CD4-positive, alpha-beta T cell treated with Interleukin-1 beta for 1 hour (primary cell): ENCODE results near the gene USP47.
A peak's percentile ranks its signal among the peaks of the same experiment; 100 is the strongest.

Experiments used
- DNase-seq, 2 donors: peaks; one replicate each; pipeline ENCODE4 v3.0.0-alpha.2; 2020 to 2022

The USP47 gene

GRCh38 chr11:11836676-11837231 is 5.0 kb upstream of the USP47 start:
- no peak for DNase-seq

- DNase-seq: no peak
Observed at GRCh38 chr11:11839718-11840117, 2.1 kb upstream of the USP47 start.

GRCh38 chr11:11841116-11841722 is 553 bp upstream of the USP47 start:
- peak in 1 of 2 donors; percentile 28 for DNase-seq

- peak; percentile 62 to 73 for DNase-seq
Observed at GRCh38 chr11:11842421-11843008, 743 bp downstream of the USP47 start.

- peak in 1 of 2 donors; percentile 70 for DNase-seq
Observed at GRCh38 chr11:11843211-11843621, 1.4 kb downstream of the USP47 start.

GRCh38 chr11:11843642-11844041 is 1.9 kb downstream of the USP47 start:
- no peak for DNase-seq

- DNase-seq: no peak
Observed at GRCh38 chr11:11844272-11844671, 2.5 kb downstream of the USP47 start.

- no peak for DNase-seq
Observed at GRCh38 chr11:11845071-11845470, 3.3 kb downstream of the USP47 start.

GRCh38 chr11:11845551-11845950 is 3.8 kb downstream of the USP47 start:
- no peak for DNase-seq

GRCh38 chr11:11847082-11847481 is 5.3 kb downstream of the USP47 start:
- no peak for DNase-seq

GRCh38 chr11:11848891-11849746 is 7.3 kb downstream of the USP47 start:
- peak; percentile 66 to 78 for DNase-seq

- DNase-seq: no peak
Observed at GRCh38 chr11:11850668-11851067, 8.9 kb downstream of the USP47 start.

- DNase-seq: peak in 1 of 2 donors; percentile 46
Observed at GRCh38 chr11:11856638-11857037, 14.9 kb downstream of the USP47 start.

GRCh38 chr11:11857769-11858168 is 16.0 kb downstream of the USP47 start:
- peak in 1 of 2 donors; percentile 66 for DNase-seq

GRCh38 chr11:11858676-11859075 is 16.9 kb downstream of the USP47 start:
- no peak for DNase-seq

GRCh38 chr11:11860103-11860979 is 18.6 kb downstream of the USP47 start:
- DNase-seq: no peak

- no peak for DNase-seq
Observed at GRCh38 chr11:11862999-11863398, 21.2 kb downstream of the USP47 start.

GRCh38 chr11:11864332-11864731 is 22.6 kb downstream of the USP47 start:
- DNase-seq: no peak

- no peak for DNase-seq
Observed at GRCh38 chr11:11864803-11865202, 23.0 kb downstream of the USP47 start.

- DNase-seq: no peak
Observed at GRCh38 chr11:11865449-11865848, 23.7 kb downstream of the USP47 start.

- DNase-seq: no peak
Observed at GRCh38 chr11:11866203-11866602, 24.4 kb downstream of the USP47 start.

GRCh38 chr11:11867720-11868119 is 25.9 kb downstream of the USP47 start:
- no peak for DNase-seq

- DNase-seq: no peak
Observed at GRCh38 chr11:11871991-11872401, 30.2 kb downstream of the USP47 start.
